Activated CD4-positive, alpha-beta T cell treated with anti-CD3 and anti-CD28 coated beads, Interleukin-2, amount 10 ng/mL, durations not matched to agents 7 days and 5 days (primary cell): ENCODE results near the gene PIGU. TPM values are rescaled to one million over a fixed set of nuclear protein-coding genes. Genes with fewer than 3 reads are reported as not detected.

Experiments
- CTCF ChIA-PET: fragments of 350-600 bp; sonication (Branson Sonifier 250); formaldehyde crosslinking; loops from one replicate; lab custom pipeline; 2021; ENCODE audit warnings: antibody characterized with exemption; lab: Charles Lee
- POLR2A ChIA-PET: fragments of 350-600 bp; sonication (Branson Sonifier 250); formaldehyde crosslinking; loops from one replicate; lab custom pipeline; 2021; ENCODE audit warnings: antibody characterized with exemption; lab: Charles Lee
- DNase-seq: peaks from one replicate; pipeline ENCODE4 v3.0.0-alpha.2; 2020
- H3K27ac Mint-ChIP-seq: one replicate; pipeline ENCODE4 v1.8.0; 2021; ENCODE audit warnings: mild to moderate bottlenecking, moderate library complexity, mixed read lengths
- H3K27me3 Mint-ChIP-seq: one replicate; pipeline ENCODE4 v1.8.0; 2021; ENCODE audit warnings: mixed read lengths
- H3K36me3 Mint-ChIP-seq: one replicate; pipeline ENCODE4 v1.8.0; 2021; ENCODE audit warnings: low read depth, mixed read lengths
- H3K4me1 Mint-ChIP-seq: one replicate; pipeline ENCODE4 v1.8.0; 2021; ENCODE audit warnings: mixed read lengths
- H3K4me3 Mint-ChIP-seq: one replicate; pipeline ENCODE4 v1.8.0; 2021; ENCODE audit warnings: mild to moderate bottlenecking, moderate library complexity, mixed read lengths
- H3K9me3 Mint-ChIP-seq: one replicate; pipeline ENCODE4 v1.8.0; 2021; ENCODE audit warnings: mixed read lengths
- total RNA-seq, 2 experiments: library from RNA; stranded (reverse); gene quantifications; one replicate each; pipeline ENCODE4 v1.2.3, GENCODE V29; 2021

PIGU gene
- total RNA-seq, 2 experiments from 2014 or later = 18.7 to 21.6 TPM

DNA sequence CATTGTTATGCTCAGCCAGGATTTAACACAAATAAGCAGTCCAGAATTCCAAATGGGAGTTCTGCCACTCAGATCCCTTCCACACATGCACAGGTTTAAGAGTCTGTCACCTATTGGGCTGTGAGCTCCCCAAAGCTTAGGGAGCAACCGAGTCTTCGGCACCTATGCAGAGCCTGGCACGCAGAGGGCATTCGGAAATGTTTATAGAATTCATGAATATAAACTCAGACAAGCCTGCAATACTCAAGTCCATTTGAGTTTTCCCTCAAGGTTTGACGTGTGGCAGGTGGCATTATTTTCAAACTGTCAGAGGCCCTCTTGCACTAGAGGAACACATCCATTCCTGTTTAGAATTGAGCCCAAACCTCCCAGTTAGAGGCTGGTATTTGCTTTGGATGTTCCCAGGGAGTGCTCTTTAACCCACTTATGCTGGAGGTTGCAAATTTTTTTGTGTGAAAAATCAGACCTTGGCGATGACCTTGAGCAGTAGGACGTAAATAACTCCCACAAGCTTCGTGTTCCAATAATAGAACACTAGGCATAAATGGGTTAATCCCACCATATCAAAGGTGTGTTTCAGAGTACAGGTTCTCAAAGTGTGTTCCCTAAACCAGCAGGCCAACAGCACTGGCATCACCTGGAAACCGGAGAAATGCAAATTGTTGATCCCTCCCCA, 90.3 kb downstream of the PIGU start:
- CTCF ChIA-PET = interaction anchor here (0.8 to 0.9 kb wide), 2 partner anchors 12 to 13 kb away, joined by 3 read pairs; no protein-coding TSS in a partner anchor

DNA sequence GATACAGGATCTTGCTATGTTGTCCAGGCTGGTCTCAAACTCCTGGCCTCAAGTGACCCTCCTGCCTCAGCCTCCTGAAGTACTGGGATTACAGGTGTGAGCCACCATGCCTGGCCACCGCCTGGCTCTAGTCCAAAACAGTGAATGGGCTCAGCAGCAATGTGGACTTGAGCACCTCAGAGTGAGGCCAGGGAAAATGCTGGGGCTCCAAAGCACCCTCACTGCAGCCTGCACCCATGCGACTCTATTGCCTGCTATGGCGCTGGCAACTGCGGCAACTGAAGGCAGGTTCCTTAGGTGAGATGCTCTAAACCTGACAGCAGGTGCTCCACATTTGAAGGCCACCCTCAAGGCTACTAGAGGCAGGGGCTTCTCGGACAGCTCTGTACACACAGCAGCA, 91.9 kb downstream of the PIGU start:
- DNase-seq = no peak
- ChIA-PET CTCF (interaction anchor here (1.6 kb wide), 1 partner anchor 128 kb away, joined by 3 read pairs; no protein-coding TSS in a partner anchor), POLR2A (no interaction called here)
- H3K27me3 Mint-ChIP-seq = no peaks in the 10 kb centered on the region
- peaks cover 24% of the 10 kb centered on the region for H3K4me1 Mint-ChIP-seq
- H3K36me3 Mint-ChIP-seq = peaks cover 12% of the 10 kb centered on the region
- no peaks in the 10 kb centered on the region for H3K9me3 Mint-ChIP-seq
- H3K27ac Mint-ChIP-seq = no peak overlapping the region
- H3K4me3 Mint-ChIP-seq = no peak overlapping the region

More for the DNA sequence above, 90.3 kb downstream of the PIGU start:
- Mint-ChIP-seq H3K27ac (no peak overlapping the region), H3K9me3 (no peaks in the 10 kb centered on the region), H3K4me3 (no peak overlapping the region), H3K27me3 (no peaks in the 10 kb centered on the region), H3K4me1 (peaks cover 8% of the 10 kb centered on the region), H3K36me3 (no peaks in the 10 kb centered on the region)
- POLR2A ChIA-PET = no interaction called here
- no peak for DNase-seq

DNA sequence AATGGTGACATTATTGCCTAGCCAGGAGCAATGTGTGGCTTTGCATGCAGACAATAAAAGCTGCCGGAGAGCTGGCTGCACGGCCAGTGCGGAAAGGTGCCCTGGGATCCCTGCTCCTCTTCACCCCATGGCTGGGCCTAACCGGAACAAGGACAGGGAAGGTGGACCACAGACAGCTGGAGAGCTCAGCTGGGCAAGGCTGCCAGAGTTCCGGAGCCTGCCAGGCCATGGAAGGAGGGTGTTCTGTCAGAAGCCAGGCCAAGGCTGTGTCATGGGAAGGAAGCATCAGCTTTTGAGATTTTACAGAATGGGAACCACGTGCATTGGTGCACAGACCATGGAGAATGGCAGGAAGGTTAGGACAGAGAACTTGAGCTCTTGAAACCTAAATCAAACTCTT, 93.3 kb downstream of the PIGU start:
- Mint-ChIP-seq H3K36me3 (peaks cover 17% of the 10 kb centered on the region), H3K27me3 (no peaks in the 10 kb centered on the region)

DNA sequence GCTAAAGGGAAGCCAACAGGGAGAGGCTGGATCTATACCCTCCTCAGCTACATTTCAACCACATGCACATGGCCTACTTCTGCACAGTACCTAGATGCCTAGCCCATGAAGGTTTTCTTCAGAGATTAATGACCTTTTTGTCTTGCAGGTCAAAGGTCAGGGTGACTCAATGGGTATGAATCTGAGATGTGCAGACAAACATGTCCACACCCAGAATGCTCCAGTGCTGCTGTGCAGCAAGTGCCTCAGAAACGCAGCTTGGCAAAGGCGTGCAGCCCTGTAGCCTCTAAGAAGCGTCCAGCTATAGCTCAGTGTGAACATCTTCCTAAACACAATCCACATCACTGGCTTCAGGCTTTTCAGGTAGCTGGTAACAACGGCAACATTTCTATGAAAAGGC, 94.0 kb downstream of the PIGU start:
- no peaks in the 10 kb centered on the region for H3K9me3 Mint-ChIP-seq
- H3K27me3 Mint-ChIP-seq = no peaks in the 10 kb centered on the region
- peaks cover 17% of the 10 kb centered on the region for H3K36me3 Mint-ChIP-seq
- DNase-seq = no peak
- CTCF ChIA-PET = interaction anchor here (0.6 to 2.0 kb wide), 5 partner anchors 9 to 270 kb away, joined by 3 to 7 read pairs (median 4); no protein-coding TSS in a partner anchor
- H3K4me1 Mint-ChIP-seq = peaks cover 36% of the 10 kb centered on the region
- POLR2A ChIA-PET = no interaction called here
- H3K27ac Mint-ChIP-seq = no peak overlapping the region
- H3K4me3 Mint-ChIP-seq = no peak overlapping the region

More for the DNA sequence above, 93.3 kb downstream of the PIGU start:
- ChIA-PET CTCF (interaction anchor here (0.8 to 2.0 kb wide), 4 partner anchors 13 to 271 kb away, joined by 3 to 7 read pairs (median 4); no protein-coding TSS in a partner anchor), POLR2A (no interaction called here)
- Mint-ChIP-seq H3K9me3 (no peaks in the 10 kb centered on the region), H3K27ac (no peak overlapping the region), H3K4me1 (peaks cover 33% of the 10 kb centered on the region), H3K4me3 (no peak overlapping the region)
- DNase-seq = no peak

DNA sequence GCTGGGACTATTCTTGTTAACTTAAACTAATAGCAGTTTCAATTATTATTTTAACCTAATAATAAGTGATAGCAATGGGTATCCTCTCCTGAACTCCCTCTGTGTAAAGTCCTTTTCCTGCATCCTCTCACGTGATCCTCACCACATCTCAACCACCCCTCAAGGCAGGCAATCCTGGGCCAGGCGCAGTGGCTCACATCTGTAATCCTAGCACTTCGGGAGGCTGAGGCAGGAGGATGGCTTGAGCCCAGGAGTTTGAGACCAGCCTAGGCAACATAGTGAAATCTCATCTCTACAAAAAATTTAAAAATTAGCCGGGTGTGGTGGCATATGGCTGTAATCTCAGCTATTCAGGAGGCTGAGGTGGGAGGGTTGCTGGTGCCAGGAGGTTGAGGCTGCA, 94.7 kb downstream of the PIGU start:
- ChIA-PET POLR2A (no interaction called here), CTCF (interaction anchor here (0.6 to 2.0 kb wide), 4 partner anchors 8 to 270 kb away, joined by 3 to 7 read pairs (median 4); no protein-coding TSS in a partner anchor)
- H3K9me3 Mint-ChIP-seq = no peaks in the 10 kb centered on the region
- H3K4me1 Mint-ChIP-seq = peaks cover 36% of the 10 kb centered on the region
- peak overlapping the region; percentile 58 for H3K27ac Mint-ChIP-seq
- no peak overlapping the region for H3K4me3 Mint-ChIP-seq
- peaks cover 17% of the 10 kb centered on the region for H3K36me3 Mint-ChIP-seq
- no peaks in the 10 kb centered on the region for H3K27me3 Mint-ChIP-seq
- DNase-seq = no peak

DNA sequence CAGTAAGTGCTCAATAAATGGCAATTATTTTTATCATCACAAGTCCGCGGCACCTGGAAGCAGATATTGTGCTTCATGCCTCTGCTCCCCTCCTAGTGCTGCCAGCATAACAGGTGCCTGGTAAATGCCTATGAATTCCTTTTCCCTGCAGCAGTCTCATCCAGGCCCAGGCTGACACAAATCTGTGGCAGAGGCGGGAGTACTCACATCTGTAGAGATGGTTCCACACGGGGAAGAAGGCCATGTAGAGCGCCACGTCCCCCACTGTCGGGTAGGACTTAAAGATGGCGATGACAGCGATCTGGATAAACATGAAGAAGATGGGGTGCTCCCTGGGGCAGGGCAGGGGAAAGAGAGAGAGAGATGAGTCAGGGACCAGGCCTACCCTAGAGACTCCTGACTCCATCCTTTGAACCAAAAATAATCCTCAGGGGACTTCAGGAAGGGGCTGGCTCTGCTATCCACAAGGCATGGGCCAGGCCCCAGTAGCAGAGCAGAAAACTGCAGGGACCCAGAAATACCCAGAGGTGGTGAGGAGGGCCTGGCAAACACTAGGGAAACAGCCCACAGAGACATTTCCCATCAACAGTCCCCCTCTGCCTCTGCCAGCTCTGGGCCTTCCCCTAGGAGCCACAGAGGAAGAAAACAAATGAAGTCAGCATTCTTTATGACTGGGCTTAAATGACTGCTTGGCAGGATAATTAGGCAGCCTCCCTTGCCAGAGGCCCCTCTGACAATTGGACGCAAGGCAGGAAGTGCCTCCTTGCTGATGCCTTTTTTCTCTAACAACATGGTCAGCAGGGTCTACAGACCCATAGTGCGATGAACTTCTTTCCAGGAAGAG, 95.3 kb downstream of the PIGU start:
- Mint-ChIP-seq H3K4me3 (no peak overlapping the region), H3K9me3 (no peaks in the 10 kb centered on the region), H3K36me3 (peaks cover 17% of the 10 kb centered on the region), H3K27ac (peak overlapping the region; percentile 94), H3K4me1 (peaks cover 36% of the 10 kb centered on the region), H3K27me3 (no peaks in the 10 kb centered on the region)
- ChIA-PET POLR2A (no interaction called here), CTCF (interaction anchor here (0.7 to 1.7 kb wide), 2 partner anchors 17 to 269 kb away, joined by 3 to 4 read pairs; no protein-coding TSS in a partner anchor)
- DNase-seq = no peak

DNA sequence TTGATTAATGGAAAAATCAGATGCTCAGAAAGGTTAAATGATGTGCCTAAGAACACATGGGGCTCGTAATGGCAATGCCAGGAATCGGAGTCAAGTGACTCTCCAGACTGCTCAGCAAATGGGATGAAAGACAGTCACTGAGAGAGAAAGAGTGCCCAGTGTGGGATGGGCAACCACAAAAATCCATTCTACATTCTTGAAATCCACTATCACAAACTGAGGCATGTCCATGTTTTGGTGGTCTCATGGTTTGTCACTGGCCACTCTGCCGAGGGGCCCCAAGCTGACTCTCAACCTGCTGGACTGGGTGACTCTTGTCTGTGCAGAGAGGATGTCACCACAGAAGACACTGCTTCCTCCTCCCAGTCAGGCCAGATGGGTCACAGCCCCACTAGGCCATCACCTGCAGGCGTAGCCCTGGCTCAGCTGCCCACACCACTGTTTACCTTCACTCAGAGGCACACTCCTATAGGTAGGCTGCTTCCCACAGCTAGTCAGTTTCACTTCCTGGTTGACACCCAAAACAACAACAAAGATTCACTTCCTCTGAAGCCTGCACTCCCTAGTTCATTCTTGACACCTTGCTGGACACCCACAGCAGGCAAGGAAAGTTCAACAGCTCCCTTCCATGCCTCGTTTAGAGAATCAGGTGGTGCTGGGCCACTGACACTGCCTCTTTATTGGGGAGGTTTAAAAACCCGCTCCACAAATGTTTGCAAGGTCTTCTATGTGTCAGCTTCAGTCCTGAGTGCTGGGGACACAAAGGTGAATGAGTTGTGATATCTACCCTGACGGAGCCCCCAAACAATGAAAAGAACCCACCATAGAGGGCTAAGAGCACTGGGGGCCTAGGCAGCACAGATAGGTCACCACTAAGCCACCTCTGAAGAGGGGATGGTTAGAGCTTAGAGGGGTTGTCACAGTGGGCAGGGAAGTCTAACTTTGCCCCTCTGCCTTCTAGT, 96.6 kb downstream of the PIGU start:
- peak; percentile 60 for DNase-seq
- peaks cover 36% of the 10 kb centered on the region for H3K4me1 Mint-ChIP-seq
- CTCF ChIA-PET = interaction anchor here (0.6 to 1.4 kb wide), 4 partner anchors 9 to 268 kb away, joined by 3 to 6 read pairs (median 3); no protein-coding TSS in a partner anchor
- H3K9me3 Mint-ChIP-seq = no peaks in the 10 kb centered on the region
- peaks cover 17% of the 10 kb centered on the region for H3K36me3 Mint-ChIP-seq
- no peaks in the 10 kb centered on the region for H3K27me3 Mint-ChIP-seq
- POLR2A ChIA-PET = no interaction called here
- no peak overlapping the region for H3K4me3 Mint-ChIP-seq
- H3K27ac Mint-ChIP-seq = peak overlapping the region; percentile 94

DNA sequence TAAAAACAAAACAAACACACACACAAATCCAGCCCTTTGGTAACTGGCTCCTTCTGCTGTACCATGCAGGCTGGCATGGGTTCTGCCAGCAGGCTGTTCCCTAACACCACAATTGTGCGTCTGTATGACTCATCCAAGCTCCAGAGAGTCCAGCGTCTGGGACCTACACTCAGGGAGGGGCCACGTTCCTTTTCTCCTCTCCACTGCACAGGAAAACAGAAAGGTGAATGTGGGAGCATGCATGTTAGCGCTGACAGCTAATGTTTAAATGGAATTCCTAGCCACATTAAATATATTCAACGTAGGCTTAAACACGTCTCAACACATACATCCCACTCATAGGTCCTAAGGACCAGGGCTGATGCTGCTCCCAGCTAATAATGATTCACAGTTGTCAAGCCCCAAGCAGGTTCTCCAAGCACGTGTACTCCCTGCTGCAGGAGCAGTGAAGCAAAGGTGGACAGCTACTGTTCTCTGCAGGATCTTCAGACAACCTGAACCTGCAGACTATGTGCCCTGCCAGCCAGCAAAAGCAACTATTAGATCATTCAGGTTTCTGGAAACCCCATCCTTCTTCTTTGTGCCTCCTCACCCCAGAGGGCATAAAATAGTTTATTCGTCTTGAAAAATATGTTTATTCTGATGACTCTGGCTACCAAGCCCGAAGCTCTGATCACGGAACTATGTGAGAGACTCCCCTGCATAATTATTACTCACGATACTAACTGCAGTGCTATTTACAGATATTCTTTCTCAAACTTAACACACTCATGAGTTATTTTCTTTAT, 97.5 kb downstream of the PIGU start:
- Mint-ChIP-seq H3K9me3 (no peaks in the 10 kb centered on the region), H3K27ac (peak overlapping the region; percentile 94), H3K27me3 (no peaks in the 10 kb centered on the region), H3K36me3 (peaks cover 17% of the 10 kb centered on the region), H3K4me3 (no peak overlapping the region), H3K4me1 (peaks cover 36% of the 10 kb centered on the region)
- DNase-seq = no peak
- POLR2A ChIA-PET = no interaction called here
- CTCF ChIA-PET = interaction anchor here (0.6 to 1.4 kb wide), 2 partner anchors 9 to 186 kb away, joined by 3 to 6 read pairs; no protein-coding TSS in a partner anchor

DNA sequence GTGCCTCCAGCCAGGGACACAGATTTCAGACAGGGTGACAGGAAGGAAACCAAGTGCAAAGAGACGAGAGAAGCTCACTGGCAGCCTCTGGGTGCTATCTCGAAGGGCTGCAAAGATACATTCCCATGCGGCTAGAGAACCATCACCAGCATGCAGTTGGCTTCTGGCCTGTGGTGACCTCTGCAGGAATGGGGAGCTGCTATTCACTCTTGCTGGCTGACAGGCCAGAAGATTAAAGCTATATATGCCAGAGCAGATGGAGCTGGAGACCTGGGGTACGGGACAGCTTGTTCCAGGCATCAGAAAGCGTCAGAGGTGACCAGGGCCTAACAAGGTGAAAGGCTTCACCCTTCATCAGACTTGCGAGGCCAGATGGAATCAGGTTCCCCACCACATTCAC, 98.4 kb downstream of the PIGU start:
- H3K4me3 Mint-ChIP-seq = no peak overlapping the region
- H3K4me1 Mint-ChIP-seq = peaks cover 36% of the 10 kb centered on the region
- CTCF ChIA-PET = no interaction called here
- no peak for DNase-seq
- H3K27me3 Mint-ChIP-seq = no peaks in the 10 kb centered on the region
- H3K27ac Mint-ChIP-seq = peak overlapping the region; percentile 50
- POLR2A ChIA-PET = no interaction called here
- peaks cover 17% of the 10 kb centered on the region for H3K36me3 Mint-ChIP-seq
- no peaks in the 10 kb centered on the region for H3K9me3 Mint-ChIP-seq

DNA sequence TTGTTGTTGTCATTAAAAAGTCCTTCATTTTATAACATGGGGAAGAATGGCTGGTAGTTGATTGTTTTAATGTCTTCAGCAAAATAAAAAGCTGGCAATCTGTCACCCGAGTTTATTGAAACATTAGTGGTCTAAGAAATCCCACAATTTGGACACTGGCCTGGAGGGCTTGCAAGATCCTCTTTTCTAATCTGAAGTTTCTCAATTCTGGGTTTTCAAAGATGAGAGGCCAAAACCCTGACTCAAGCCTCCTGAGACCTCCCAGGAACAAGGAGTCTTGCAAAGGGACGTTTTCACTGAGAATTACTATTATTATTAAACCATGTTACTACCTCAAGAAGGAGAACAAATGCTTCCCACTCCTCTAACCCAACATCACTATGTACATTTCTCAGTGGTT, 98.9 kb downstream of the PIGU start:
- H3K36me3 Mint-ChIP-seq = peaks cover 17% of the 10 kb centered on the region
- ChIA-PET POLR2A (no interaction called here), CTCF (interaction anchor here (0.6 to 0.8 kb wide), 2 partner anchors 93 to 780 kb away, joined by 3 to 4 read pairs; no protein-coding TSS in a partner anchor)

DNA sequence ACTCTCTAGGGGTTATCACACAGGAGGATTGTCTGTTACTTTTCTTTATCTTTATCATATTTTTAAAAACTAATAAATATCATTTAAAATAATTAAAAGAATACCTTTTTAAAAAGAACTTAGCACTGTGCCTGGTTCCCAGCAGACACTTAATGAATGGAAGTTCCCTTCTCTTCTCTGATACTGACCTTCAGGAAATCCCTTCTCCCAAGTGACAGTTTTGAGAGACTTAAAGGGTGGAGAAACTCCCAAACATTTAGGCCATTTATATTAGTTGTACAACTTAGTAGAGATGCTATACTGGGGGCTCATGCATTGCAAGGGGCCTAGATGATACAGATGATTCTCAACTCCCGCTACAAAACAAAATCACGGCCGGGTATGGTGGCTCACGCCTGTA, 99.8 kb downstream of the PIGU start:
- no peak for DNase-seq
- H3K4me1 Mint-ChIP-seq = peaks cover 32% of the 10 kb centered on the region
- H3K9me3 Mint-ChIP-seq = no peaks in the 10 kb centered on the region
- H3K4me3 Mint-ChIP-seq = no peak overlapping the region
- no peak overlapping the region for H3K27ac Mint-ChIP-seq
- ChIA-PET CTCF (no interaction called here), POLR2A (no interaction called here)
- no peaks in the 10 kb centered on the region for H3K27me3 Mint-ChIP-seq
- H3K36me3 Mint-ChIP-seq = peaks cover 17% of the 10 kb centered on the region

More for the DNA sequence above, 98.9 kb downstream of the PIGU start:
- Mint-ChIP-seq H3K27me3 (no peaks in the 10 kb centered on the region), H3K4me3 (no peak overlapping the region), H3K9me3 (no peaks in the 10 kb centered on the region), H3K27ac (no peak overlapping the region), H3K4me1 (peaks cover 36% of the 10 kb centered on the region)
- DNase-seq = no peak
